Measurements from ENCODE around the gene PRKCZ. TPM values are rescaled to one million over a fixed set of nuclear protein-coding genes. Genes with fewer than 3 reads are reported as not detected.

PRKCZ gene
- total and polyA plus RNA-seq, 9 of the 15 experiments (the other 6 are each of a cell fraction or from before 2014, with no cell fraction given) = 0.07 to 3.1 (median 1.3) TPM

GRCh38 chr1:2197707-2198165 lies 147.5 kb downstream of the PRKCZ start (continued):
- TF ChIP-seq FIP1L1 (IDR thresholded peaks at IDR 0.05; ENCODE audit: low read depth, low read length, poor library complexity, severe bottlenecking) (no peak), ZNF583 (CRISPR knock-in tag; IDR thresholded peaks at IDR 0.05) (0 out of 2 replicates have a peak, but pooled peaks have one; percentile 59), ZHX1 (conservative IDR thresholded peaks at IDR 0.05; ENCODE audit: low read length) (no peak), JUND (IDR thresholded peaks at IDR 0.05; ENCODE audit: borderline replicate concordance, low read depth, low read length) (no peak), JUND (tag; IDR thresholded peaks at IDR 0.05; ENCODE audit: borderline replicate concordance, low read depth, low read length) (no peak), FOXK2 (conservative IDR thresholded peaks at IDR 0.05 in 1 of 2, IDR thresholded peaks at IDR 0.05 in 1 of 2; ENCODE audit: low read depth in 2 of 2) (no peak; a peak in 1 of 4 replicates), ID3 (CRISPR knock-in tag; IDR thresholded peaks at IDR 0.05) (no peak), ID3 (tag; IDR thresholded peaks at IDR 0.05) (peak; percentile 21; the same call in 1 of the 2 replicates), ZNF41 (CRISPR knock-in tag; conservative IDR thresholded peaks at IDR 0.05) (no peak), POLR3G (IDR thresholded peaks at IDR 0.05; ENCODE audit: extremely low read depth, insufficient read length, insufficient replicate concordance) (no peak), NR2C1 (IDR thresholded peaks at IDR 0.05) (no peak; the same call in 1 of the 2 replicates), NR2C1 (tag; IDR thresholded peaks at IDR 0.05) (peak; percentile 62), ZC3H11A (IDR thresholded peaks at IDR 0.05; ENCODE audit: low read depth, low read length) (no peak), ZNF347 (CRISPR knock-in tag; IDR thresholded peaks at IDR 0.05; ENCODE audit: low read depth) (no peak), TRIM28 (IDR thresholded peaks at IDR 0.05) (no peak), ZNF707 (CRISPR knock-in tag; conservative IDR thresholded peaks at IDR 0.05) (no peak), CTCF (IDR thresholded peaks at IDR 0.05 in 2 of 3, conservative IDR thresholded peaks at IDR 0.05 in 1 of 3; ENCODE audit: insufficient read depth in 2 of 3, low read depth in 1 of 3, low read length in 3 of 3) (no peak), NFXL1 (CRISPR knock-in tag; IDR thresholded peaks at IDR 0.05) (no peak), HDAC6 (IDR thresholded peaks at IDR 0.05; ENCODE audit: low read depth, low read length) (no peak), ATF1 (CRISPR knock-in tag; IDR thresholded peaks at IDR 0.05) (no peak), ATF1 (tag; IDR thresholded peaks at IDR 0.05) (peak; percentile 12; the same call in 1 of the 2 replicates), ETV1 (tag; conservative IDR thresholded peaks at IDR 0.05; ENCODE audit: low read depth) (no peak), ZNF175 (CRISPR knock-in tag; IDR thresholded peaks at IDR 0.05; ENCODE audit: low read depth) (no peak), THRB (CRISPR knock-in tag; conservative IDR thresholded peaks at IDR 0.05) (no peak), MAFF (IDR thresholded peaks at IDR 0.05; ENCODE audit: low read length) (no peak), L3MBTL2 (IDR thresholded peaks at IDR 0.05) (peak; percentile 90)
